Measurements from ENCODE around the gene BARHL1. TPM values are rescaled to one million over a fixed set of nuclear protein-coding genes. Genes with fewer than 3 reads are reported as not detected.

Gene BARHL1
- total RNA-seq, 1 experiment from 2014 or later = not detected

GRCh38 chr9:132587592-132587955, 5.2 kb downstream of the BARHL1 start:
- Histone ChIP-seq H3K27me3 (no peaks in the 10 kb centered on the region), H3K9me3 (replicated peaks) (no peaks in the 10 kb centered on the region), H3K36me3 (0 out of 2 replicates have a peak, but pooled peaks cover 1% of the 10 kb centered on the region), H3K27ac (no peak overlapping the region), H3K4me1 (no peaks in the 10 kb centered on the region), H3K4me3 (no peak overlapping the region)
- DNase-seq = no peak

- H3K9me3 ChIP-seq (replicated peaks) = no peaks in the 10 kb centered on the region
- no peaks in the 10 kb centered on the region for H3K4me1 ChIP-seq
- H3K27me3 ChIP-seq = no peaks in the 10 kb centered on the region
- no peak overlapping the region for H3K4me3 ChIP-seq
- DNase-seq = no peak
- H3K36me3 ChIP-seq = 0 out of 2 replicates have a peak, but pooled peaks cover 2% of the 10 kb centered on the region
- H3K27ac ChIP-seq = no peak overlapping the region
Measured at GRCh38 chr9:132588098-132588497, 5.7 kb downstream of the BARHL1 start.

GRCh38 chr9:132588501-132589147, 6.2 kb downstream of the BARHL1 start:
- Histone ChIP-seq H3K36me3 (0 out of 2 replicates have a peak, but pooled peaks cover 2% of the 10 kb centered on the region), H3K4me3 (no peak overlapping the region), H3K4me1 (no peaks in the 10 kb centered on the region), H3K27me3 (no peaks in the 10 kb centered on the region), H3K27ac (no peak overlapping the region), H3K9me3 (replicated peaks) (no peaks in the 10 kb centered on the region)
- DNase-seq = no peak

GRCh38 chr9:132589148-132590036, 7.0 kb downstream of the BARHL1 start:
- no peaks in the 10 kb centered on the region for H3K9me3 ChIP-seq (replicated peaks)
- H3K27me3 ChIP-seq = no peaks in the 10 kb centered on the region
- no peak for DNase-seq
- no peaks in the 10 kb centered on the region for H3K4me1 ChIP-seq
- H3K27ac ChIP-seq = no peak overlapping the region
- no peak overlapping the region for H3K4me3 ChIP-seq
- H3K36me3 ChIP-seq = peaks cover 6% of the 10 kb centered on the region; the same call in 1 of the 2 replicates

- Histone ChIP-seq H3K27me3 (no peaks in the 10 kb centered on the region), H3K9me3 (replicated peaks) (no peaks in the 10 kb centered on the region), H3K4me1 (no peaks in the 10 kb centered on the region), H3K27ac (no peak overlapping the region), H3K4me3 (no peak overlapping the region), H3K36me3 (peaks cover 12% of the 10 kb centered on the region)
- DNase-seq = no peak
Measured at GRCh38 chr9:132590037-132590317, 7.6 kb downstream of the BARHL1 start.

- no peaks in the 10 kb centered on the region for H3K27me3 ChIP-seq
- H3K9me3 ChIP-seq (replicated peaks) = no peaks in the 10 kb centered on the region
- no peak for DNase-seq
- no peak overlapping the region for H3K4me3 ChIP-seq
- peaks cover 16% of the 10 kb centered on the region for H3K36me3 ChIP-seq
- no peaks in the 10 kb centered on the region for H3K4me1 ChIP-seq
- H3K27ac ChIP-seq = no peak overlapping the region
Measured at GRCh38 chr9:132590318-132591182, 8.1 kb downstream of the BARHL1 start.

- Histone ChIP-seq H3K4me1 (no peaks in the 10 kb centered on the region), H3K9me3 (replicated peaks) (no peaks in the 10 kb centered on the region), H3K27ac (no peak overlapping the region), H3K4me3 (no peak overlapping the region), H3K36me3 (peaks cover 16% of the 10 kb centered on the region), H3K27me3 (no peaks in the 10 kb centered on the region)
- no peak for DNase-seq
Measured at GRCh38 chr9:132591244-132591643, 8.8 kb downstream of the BARHL1 start.

- H3K27ac ChIP-seq = no peak overlapping the region
- H3K27me3 ChIP-seq = no peaks in the 10 kb centered on the region
- no peaks in the 10 kb centered on the region for H3K9me3 ChIP-seq (replicated peaks)
- H3K36me3 ChIP-seq = peaks cover 16% of the 10 kb centered on the region
- H3K4me1 ChIP-seq = no peaks in the 10 kb centered on the region
- no peak for DNase-seq
- no peak overlapping the region for H3K4me3 ChIP-seq
Measured at GRCh38 chr9:132591751-132592314, 9.4 kb downstream of the BARHL1 start.

GRCh38 chr9:132592451-132592850, 10.0 kb downstream of the BARHL1 start:
- Histone ChIP-seq H3K4me1 (no peaks in the 10 kb centered on the region), H3K36me3 (peaks cover 16% of the 10 kb centered on the region), H3K9me3 (replicated peaks) (no peaks in the 10 kb centered on the region), H3K4me3 (no peak overlapping the region), H3K27ac (no peak overlapping the region), H3K27me3 (no peaks in the 10 kb centered on the region)
- no peak for DNase-seq

GRCh38 chr9:132594412-132594811, 12.0 kb downstream of the BARHL1 start:
- no peaks in the 10 kb centered on the region for H3K4me1 ChIP-seq
- H3K27ac ChIP-seq = no peak overlapping the region
- no peak overlapping the region for H3K4me3 ChIP-seq
- no peaks in the 10 kb centered on the region for H3K9me3 ChIP-seq (replicated peaks)
- peaks cover 19% of the 10 kb centered on the region for H3K36me3 ChIP-seq
- no peaks in the 10 kb centered on the region for H3K27me3 ChIP-seq
- no peak for DNase-seq

GRCh38 chr9:132595319-132595718, 12.9 kb downstream of the BARHL1 start:
- no peak overlapping the region for H3K27ac ChIP-seq
- H3K4me1 ChIP-seq = no peaks in the 10 kb centered on the region
- H3K27me3 ChIP-seq = no peaks in the 10 kb centered on the region
- H3K4me3 ChIP-seq = no peak overlapping the region
- no peak for DNase-seq
- no peaks in the 10 kb centered on the region for H3K9me3 ChIP-seq (replicated peaks)
- H3K36me3 ChIP-seq = peaks cover 19% of the 10 kb centered on the region

- Histone ChIP-seq H3K36me3 (peaks cover 19% of the 10 kb centered on the region), H3K9me3 (replicated peaks) (no peaks in the 10 kb centered on the region), H3K27me3 (no peaks in the 10 kb centered on the region), H3K27ac (no peak overlapping the region), H3K4me1 (no peaks in the 10 kb centered on the region), H3K4me3 (no peak overlapping the region)
- DNase-seq = no peak
Measured at GRCh38 chr9:132596200-132596599, 13.8 kb downstream of the BARHL1 start.

GRCh38 chr9:132597073-132597775, 14.8 kb downstream of the BARHL1 start:
- H3K27ac ChIP-seq = no peak overlapping the region
- no peak for DNase-seq
- H3K4me1 ChIP-seq = no peaks in the 10 kb centered on the region
- H3K4me3 ChIP-seq = no peak overlapping the region
- H3K27me3 ChIP-seq = no peaks in the 10 kb centered on the region
- peaks cover 19% of the 10 kb centered on the region for H3K36me3 ChIP-seq
- no peaks in the 10 kb centered on the region for H3K9me3 ChIP-seq (replicated peaks)

- no peak for DNase-seq
- no peaks in the 10 kb centered on the region for H3K4me1 ChIP-seq
- peaks cover 10% of the 10 kb centered on the region for H3K36me3 ChIP-seq
- no peaks in the 10 kb centered on the region for H3K27me3 ChIP-seq
- no peak overlapping the region for H3K4me3 ChIP-seq
- H3K27ac ChIP-seq = no peak overlapping the region
- no peaks in the 10 kb centered on the region for H3K9me3 ChIP-seq (replicated peaks)
Measured at GRCh38 chr9:132600326-132600984, 18.0 kb downstream of the BARHL1 start.
